Suprapubic skin (tissue), 4 donors: ENCODE data around the gene JMJD8.

Source experiments
- EP300 ChIP-seq: sonication (generic); formaldehyde crosslinking; IDR thresholded peaks from one replicate; pipeline ENCODE4 v1.6.1; 2017; ENCODE audit warnings: antibody characterized with exemption
- POLR2A ChIP-seq, 2 donors: fragments of 450-650 bp; IDR thresholded peaks; one replicate each; pipeline ENCODE4 v1.6.1; 2017; ENCODE audit warnings: antibody characterized with exemption in 2 of 2, mild to moderate bottlenecking in 2 of 2, moderate library complexity in 2 of 2
- POLR2AphosphoS5 ChIP-seq, 3 donors: sonication (generic); formaldehyde crosslinking; IDR thresholded peaks; one replicate each; pipeline ENCODE4 v1.6.1; 2017; ENCODE audit warnings: antibody characterized with exemption in 3 of 3
- TF ChIP-seq, protein P1 (sequence below), 2 donors: fragments of 200-600 bp in 1 of 2; fragments of 450-650 bp in 1 of 2; sonication (generic) in 1 of 2; IDR thresholded peaks; one replicate each; pipeline ENCODE4 v1.5.1; 2016 to 2019; ENCODE audit warnings: antibody characterized with exemption in 2 of 2, mild to moderate bottlenecking in 1 of 2, moderate library complexity in 1 of 2

GRCh38 chr16:667113-667779 is 16.9 kb downstream of the JMJD8 start:
- no peak for TF ChIP-seq POLR2A (IDR thresholded peaks at IDR 0.05)
- TF ChIP-seq, protein P1, sequence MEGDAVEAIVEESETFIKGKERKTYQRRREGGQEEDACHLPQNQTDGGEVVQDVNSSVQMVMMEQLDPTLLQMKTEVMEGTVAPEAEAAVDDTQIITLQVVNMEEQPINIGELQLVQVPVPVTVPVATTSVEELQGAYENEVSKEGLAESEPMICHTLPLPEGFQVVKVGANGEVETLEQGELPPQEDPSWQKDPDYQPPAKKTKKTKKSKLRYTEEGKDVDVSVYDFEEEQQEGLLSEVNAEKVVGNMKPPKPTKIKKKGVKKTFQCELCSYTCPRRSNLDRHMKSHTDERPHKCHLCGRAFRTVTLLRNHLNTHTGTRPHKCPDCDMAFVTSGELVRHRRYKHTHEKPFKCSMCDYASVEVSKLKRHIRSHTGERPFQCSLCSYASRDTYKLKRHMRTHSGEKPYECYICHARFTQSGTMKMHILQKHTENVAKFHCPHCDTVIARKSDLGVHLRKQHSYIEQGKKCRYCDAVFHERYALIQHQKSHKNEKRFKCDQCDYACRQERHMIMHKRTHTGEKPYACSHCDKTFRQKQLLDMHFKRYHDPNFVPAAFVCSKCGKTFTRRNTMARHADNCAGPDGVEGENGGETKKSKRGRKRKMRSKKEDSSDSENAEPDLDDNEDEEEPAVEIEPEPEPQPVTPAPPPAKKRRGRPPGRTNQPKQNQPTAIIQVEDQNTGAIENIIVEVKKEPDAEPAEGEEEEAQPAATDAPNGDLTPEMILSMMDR (IDR thresholded peaks at IDR 0.05) = no peak
- no peak for TF ChIP-seq EP300
- TF ChIP-seq POLR2AphosphoS5 (IDR thresholded peaks at IDR 0.05) = no peak
